LoVo (cell line): Measurements from ENCODE around the gene LAMB1.

Source experiments
- DNase-seq: peaks from one replicate; pipeline ENCODE4 v3.0.0-alpha.2; 2016; ENCODE audit warnings: low spot score

The LAMB1 gene

DNA sequence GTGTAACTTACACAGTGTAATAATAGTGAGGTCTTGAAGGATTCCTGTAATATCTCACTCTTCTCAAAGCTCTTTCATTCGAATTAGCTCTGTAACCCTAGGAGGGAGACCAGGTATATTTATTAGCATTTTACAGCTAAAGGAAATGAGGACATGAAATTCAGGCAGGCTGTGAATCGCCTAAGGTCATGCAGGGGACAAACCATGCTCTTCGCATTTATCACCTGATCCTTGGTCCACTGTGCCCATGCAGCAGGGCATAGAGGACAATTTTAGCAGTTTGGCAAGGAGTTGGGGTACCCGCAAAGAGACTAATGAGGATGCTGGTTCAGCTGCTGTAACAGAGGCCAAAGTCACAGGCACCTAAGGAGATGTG, 14.8 kb upstream of the LAMB1 start:
- no peak for DNase-seq

DNA sequence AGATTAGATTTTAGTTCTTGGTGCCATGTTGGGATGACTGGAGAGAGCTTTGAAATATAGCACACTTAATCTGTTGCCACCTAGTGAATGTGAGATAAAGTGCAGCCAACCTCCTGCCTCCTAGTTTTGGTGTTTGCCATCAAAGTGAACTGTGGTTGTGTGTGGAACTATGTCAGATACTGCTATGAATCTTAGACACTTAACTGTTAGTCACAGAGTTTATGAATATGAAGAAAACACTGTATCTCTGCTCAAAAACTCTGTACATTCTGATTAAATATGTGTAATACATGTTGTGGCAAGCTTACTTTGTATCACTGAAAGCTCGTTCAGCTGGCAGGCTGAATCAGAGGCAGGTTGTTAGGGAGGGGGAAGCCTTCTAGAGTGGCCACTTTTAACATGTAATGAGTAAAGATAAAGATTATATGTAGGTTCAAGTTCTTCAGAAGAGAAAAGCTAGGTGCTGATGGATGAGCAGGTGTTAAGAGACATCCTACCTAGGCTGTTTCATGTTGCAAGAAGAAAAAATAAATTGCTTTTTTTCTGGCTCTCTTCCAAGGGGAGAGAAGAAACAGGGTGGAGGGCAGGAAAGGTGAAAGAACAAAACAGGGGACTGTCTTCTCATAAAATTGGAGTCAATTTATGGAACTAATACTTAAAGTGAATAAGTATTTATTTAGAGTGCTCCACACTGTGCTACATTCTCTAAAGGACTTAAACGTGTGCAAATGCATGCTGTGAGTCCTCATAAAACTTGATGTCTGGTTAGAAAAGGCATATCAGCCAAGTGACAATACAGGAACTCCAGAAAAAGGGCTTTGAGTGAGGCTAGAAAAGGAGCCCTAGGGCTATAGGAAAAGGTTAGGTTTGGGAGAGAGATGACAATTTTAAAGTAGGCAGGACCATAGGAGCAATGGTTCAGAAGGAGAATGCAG, 14.1 kb upstream of the LAMB1 start:
- no peak for DNase-seq

DNA sequence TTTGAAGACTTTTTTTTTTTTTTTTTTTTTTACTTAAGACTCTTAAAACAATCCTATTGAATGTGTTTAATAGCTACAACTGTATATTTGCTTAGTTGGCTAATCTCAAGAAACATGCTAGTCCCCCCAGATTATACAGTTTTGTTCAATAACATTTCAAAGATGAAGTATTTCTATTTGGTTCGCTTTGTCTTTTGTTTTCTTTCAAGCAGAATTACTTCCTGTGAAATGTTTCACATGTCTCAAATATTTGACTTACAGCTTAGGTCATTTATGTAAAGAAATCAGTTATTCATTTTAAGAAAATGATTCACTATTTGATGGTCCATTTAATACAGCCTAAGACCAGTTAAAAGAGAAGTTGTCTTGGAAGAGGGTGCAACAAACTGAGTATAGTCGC, 12.8 kb upstream of the LAMB1 start:
- DNase-seq, result no peak

DNA sequence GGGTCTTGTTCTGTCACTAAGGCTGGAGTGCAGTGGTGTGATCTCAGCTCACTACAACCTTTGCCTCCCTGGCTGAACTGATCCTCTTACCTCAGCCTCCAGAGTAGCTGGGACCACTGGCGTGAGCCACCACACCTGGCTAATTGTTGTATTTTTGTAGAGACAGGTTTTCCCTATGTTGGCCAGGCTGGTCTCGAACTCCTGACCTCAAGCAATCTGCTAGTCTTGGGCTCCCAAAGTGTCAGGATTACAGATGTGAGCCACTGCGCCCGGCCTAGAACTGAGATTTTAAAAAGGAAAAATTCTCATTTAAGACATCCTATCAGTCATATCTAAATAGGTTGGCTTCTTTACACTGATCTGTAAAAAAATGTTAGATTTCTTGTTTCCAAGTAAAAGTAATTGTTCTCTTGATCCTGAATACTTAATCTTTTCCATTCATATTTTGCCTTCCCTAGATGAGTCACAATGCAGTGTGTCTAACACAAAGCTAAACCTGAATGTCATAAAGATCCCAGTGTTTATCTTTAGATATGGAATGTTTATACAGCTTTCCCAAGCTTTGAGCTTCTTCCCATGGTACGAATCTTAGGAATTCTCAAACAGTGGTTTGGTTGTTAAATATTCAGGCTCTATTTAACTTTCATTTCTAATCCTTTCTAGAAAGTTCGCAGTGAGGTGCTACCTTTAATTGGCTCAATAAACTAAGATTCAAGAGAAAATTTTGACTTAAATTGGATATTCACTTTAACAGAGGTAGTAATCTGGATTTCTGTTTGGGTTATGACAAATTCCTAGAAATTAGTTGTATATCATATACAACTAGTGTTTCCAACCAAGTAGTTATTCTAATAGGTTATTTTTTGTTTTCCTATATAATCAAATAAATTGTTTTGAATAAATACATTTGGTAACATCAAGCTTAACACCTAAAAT, 12.1 kb upstream of the LAMB1 start:
- DNase-seq, result peak; percentile 82

DNA sequence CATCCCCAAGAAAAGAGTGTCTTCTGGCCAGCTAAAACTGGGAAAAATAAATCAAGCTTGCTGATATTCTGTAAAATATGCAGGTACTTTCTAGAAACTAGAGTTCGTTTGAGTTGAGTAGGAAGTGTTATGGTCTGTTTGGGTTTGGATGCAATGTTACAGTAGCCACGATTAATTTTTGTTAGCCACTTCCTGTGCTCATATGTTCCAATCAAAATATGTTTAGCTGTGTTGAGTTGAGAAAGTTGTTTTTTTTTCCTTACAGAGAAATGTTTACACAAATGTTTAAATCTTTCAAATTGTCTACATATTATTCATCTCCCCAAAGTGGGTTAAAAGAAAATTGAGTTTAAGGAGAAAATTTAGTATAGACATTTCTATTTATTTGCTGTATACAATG, 11.3 kb upstream of the LAMB1 start:
- no peak for DNase-seq

DNA sequence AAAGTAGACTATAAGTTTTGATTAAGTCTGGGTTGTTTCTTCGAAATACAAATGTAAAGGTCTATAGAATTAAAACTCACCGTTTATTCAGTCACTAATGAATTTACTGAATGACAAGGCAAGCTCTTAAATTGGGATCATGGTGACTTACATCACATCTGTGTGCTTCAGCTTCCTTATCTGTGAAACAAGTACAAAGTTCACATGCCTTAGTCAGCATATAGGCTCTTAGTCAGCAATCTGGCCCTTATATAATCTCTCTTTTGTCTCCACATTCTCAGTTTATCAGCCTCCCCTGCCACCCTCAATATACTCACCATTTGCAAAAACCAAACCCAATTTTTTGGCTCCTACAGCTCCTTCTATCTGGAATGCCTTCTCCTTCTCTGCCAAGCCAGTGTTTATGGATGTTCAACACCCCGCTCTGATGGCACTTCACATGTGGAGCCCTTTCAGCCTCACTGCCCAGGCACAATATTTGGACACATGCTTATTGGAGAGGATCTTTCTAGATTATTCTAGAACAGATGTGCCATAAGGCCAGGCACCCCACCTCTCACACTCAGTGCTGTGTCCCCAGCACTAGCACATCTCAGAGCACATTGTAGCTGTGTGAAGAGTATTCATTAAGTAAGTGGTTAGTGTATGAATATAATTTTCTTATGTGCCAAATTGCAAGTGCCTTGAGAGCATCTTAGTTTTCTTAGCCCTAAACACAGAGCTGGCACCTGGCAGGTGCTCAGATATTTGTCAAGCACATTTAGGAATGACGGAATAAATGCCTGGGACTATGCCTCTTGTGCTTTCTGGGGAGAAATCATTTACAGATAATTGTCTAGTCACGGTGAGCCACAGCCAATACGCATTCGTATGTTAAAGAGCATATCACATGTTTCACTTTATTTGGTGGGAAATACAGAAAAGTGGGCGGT, 9.8 kb upstream of the LAMB1 start:
- peak; percentile 91 for DNase-seq

DNA sequence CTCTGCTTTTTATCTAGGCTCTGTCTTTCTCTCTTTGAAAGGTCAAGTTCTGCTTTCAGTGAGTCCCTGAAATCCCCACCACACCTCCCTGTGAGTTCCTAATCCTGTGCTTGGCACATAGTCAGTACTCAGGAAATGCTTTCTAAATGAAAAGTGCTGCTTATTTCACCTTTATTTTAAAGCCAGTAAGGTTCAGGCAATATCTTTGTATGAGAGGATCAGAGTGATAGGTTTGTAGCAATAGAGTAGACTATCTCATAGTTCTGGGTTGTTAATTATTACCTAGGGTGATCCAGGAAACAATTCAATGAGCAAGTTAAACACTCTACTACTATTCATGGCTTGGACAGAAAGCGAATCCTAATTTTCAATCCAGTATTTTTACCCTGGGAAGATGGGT, 7.4 kb upstream of the LAMB1 start:
- DNase-seq, result peak; percentile 35

DNA sequence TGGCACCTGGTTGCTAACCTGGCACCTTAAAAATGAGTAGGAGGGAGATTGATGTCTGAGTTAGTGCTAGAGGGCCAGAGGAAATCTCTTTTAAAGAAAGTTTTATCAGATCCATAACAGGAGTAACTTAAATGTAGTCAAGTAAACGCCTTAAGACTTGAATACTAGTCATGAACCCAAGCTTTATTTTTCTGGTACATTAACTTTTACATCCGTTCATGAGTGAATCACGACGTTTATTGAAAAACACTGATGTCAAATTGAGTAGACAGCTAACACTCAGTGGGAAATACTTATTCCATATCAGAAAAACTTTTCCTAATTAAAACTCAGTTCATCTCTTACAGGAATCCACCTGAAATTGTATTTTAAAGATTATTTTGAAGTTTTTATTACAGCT, 6.9 kb upstream of the LAMB1 start:
- no peak for DNase-seq

DNA sequence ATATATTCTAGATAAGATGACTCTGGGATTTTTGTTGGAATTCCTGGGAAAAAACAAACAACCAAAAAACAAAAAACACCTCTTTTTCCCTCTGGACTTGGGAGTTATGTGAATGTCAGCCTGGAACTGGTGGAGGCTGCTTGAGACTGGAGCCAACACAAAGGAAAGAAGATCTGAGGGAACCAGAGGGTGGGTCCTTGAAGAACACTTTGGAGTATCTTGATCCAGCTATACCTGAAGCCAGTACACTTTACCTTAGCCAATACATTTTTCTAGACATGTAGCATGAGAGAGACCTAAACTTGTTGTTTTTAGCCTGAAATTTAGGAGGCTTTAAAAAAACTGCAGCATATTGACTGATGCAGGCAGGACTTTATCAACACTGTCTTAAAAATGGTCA, 5.9 kb upstream of the LAMB1 start:
- DNase-seq, result no peak

DNA sequence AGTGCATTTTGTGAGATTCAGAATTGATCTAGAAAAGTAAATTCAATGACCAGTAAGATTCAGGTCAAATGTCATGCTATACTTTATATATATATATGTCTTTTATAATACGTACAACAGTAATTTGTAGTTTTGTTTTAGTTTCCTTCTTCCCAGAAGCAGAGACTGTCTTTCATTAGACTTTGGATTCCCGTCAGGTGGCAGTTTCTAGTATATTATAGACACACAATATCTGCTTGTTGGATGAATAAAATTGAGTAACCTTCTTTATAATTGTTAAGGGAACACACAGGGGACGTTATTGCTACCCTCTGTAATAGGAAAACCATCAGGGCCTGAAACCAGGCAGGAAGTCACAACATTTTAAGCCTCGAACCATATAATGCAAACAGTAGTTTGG, 5.3 kb upstream of the LAMB1 start:
- no peak for DNase-seq

DNA sequence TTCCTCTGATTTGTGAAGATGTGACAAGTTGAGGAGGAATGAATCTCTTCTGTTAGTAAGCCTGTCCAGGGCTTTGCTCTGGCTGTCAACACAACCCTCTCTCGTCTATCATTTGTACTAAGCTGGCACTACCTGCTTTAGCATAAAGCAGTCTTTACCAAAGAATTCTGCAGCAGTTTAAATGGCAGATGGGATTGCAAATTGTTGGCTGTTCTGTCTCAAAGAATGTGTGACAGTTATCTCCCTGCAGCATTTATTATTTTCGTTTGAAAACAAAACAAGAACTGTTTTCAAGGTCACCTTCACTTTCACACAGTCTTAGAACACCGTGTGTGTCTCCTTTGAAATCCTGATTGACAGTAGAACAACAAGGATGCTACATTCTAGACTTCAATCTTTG, 4.8 kb upstream of the LAMB1 start:
- no peak for DNase-seq

DNA sequence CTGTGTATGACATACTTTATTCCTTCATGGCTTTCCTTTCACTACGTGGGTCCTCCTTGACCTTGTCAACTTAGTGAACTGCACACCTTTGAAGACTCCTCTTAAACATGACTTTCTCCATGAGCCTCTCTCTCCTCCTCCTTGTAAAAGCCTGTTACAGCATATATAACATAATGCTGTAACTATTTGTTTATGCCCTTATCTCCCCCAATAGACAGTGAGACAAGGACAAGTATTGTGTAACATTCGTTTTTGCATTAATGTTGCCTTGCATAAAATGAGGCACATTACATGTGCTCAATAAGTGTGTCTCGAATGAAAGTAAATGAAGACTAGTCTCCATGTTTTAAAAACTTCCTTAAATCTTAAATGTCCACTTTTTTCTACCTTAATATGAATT, 4.3 kb upstream of the LAMB1 start:
- DNase-seq, result no peak

DNA sequence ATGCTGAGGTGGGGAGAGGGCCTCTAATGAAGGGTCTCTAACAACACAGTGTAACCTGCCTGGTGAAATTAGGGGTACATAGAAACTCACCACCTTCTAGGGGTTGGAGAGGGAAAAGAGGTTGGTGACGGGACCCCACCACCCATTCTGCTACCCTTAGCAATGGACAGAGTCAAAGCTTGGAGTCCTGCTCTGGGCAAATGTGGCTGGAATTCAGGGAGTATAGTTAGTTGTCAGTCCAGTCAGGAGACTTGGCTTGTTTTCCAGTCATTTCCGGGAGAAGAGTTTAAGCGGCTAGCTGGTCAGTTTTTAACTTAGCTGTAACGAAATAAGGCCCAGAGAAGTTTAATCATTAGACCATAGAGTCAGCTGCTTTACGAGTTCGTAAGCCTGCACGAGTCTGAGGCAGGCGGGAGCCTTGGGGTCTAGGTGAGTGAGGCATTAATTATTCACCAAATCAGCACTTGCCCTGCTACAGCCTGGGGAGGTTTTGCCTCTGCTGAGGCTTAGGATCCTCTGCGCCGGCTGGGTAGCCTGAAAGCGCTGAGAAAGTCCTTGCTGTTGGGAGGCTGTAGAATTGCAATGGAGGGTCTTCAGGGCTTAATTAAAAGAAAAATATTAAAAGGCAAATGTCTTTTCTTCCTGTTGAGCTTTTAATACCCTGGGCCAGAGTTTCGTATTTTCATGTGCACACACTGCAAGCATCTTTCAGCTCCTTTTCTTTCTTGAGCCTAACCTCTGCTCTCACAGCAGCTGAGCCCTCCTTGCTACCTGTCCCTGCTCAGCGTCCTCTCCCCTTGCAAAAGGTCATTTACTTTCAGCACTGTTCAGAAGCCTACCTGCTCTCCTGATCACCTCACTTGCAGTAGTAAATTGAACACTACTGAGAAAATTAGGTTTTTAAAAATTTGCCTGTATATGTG, 1.5 kb upstream of the LAMB1 start:
- no peak for DNase-seq

DNA sequence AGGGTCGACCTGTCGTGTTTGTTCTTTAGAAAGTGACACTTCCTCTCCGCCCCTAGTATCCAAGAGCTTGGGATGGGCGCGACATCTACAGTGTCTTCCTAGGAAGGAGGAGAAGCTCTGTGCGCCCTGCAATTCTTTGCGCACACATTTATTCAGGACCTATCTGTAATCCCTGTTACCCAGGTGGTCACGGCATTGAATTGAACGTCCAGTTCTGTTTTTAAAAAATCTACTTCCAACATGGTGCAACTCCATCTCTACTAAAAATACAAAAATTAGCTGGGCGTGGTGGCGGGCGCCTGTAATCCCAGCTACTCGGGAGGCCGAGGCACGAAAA, 606 bp upstream of the LAMB1 start:
- no peak for DNase-seq

DNA sequence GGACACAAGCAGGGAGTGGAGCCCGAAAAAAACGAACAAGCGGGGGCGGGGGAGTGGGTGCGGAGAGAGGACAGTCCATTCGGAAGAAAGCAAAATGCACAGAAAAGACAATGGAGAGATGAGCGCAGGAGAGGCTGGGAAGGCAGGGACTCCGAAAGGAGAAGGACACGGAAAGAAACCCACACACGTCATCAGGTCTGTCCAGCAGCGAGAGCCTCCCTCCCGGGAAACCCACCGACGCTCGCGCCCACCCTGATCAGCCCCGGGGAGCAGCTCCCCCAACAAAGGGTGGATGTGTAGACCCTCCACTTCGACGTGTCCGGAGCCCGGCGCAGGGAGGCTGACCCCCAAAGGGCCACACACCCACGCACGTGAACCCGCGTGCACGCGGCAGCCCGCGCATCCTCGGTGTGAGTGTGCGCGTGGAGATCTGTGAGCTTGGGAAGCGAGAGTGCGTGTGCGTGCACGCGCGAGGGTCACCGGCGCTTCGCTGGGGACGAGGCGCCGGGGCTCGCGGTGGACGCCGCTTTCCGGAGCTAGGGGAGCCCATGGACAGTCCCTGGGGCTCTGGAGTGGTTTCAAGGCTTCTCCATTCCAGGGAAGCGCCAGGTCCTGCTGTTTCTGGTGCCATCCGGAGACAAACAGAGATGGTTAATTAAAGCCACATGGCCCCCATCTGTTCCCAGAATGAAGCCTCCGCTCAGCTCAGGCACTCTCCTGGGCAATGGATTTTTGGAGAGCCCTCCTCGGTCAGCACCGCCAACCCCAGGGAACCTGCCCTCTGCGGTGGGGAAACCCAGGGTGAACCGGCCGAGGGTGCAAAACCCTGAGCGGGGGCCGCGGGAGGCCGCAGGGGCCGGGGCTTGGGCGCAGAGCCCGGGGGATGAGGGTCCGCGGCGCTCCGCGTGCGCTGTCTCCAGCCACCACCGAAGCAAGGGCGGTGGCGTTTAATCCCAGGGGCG, 916 bp downstream of the LAMB1 start:
- DNase-seq, result no peak

DNA sequence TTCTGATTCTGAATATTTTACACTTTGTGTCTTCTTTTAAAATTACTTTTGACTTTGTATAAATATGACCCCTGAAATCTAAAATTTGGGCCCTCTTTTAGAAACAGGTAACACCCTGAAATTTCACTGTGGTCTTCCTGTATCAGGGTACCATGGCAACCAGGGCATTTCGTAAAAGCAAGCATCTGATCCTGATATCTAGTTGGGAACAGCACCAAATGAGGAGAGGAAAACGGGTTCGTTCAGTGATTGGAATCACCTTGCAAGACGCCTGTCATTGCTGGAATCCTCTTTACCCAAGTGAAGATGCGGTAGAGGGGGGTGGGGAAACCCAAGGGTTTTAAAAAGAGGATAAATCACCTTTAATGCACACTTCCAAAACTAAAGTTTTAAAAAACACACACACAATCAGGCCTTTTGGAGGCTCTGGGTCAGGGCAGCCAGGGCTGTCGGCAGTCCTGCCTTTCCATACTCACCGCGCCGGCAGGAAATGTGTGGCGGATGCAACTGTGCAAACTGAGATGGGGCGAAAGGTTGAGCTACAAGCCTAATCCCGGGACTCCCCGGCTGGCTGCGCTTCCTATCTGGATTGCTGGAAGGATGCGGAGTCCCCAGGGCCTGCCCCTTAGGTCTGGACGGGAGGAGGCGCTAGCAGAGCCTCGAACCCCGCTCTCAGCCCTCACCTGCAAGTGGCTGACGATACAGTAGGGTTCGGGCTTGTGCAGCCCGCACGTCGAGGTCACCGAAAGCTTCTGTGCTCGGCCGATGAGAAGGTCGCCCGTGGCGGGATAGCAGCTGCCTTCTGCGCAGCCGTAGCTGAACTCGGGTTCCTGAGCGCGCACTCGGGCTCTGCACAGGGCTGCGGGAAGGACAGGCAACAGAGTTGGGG, 1.8 kb downstream of the LAMB1 start:
- DNase-seq, result no peak

DNA sequence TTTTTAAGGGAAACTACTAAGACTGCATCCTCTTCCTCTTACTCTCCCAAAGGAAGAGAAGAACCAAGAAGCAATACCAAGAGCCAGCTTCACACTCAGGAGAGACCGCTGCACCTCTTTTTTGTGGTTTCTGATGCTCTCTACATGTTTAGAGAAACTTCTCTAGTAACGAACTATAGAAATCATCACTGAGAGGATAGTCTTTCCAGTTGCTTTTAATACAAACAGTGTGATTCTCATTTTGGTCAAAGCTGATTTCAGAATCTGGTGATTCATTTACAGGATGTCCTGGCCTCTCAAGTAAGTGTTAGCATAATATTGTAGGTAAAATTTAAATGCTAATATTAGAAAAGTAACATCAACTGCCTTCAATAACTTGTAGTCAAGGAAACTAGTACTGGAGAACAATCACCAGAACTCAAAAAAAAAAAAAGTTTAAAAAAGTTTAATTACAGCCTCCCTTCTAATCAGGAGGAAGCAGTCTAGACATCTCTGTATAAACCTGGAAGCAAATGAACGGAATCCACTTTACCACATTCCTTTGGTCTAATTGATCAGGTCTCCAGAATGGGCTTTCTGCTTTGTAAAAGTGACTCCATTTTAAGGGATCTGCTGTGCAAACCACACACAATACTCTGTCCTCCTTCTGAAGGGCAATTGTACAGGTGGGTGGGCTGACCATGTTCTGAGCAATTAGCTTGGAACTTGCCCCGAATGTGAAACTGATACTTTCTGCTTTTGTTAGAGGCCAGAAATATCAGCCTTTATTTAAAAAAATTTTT, 3.0 kb downstream of the LAMB1 start:
- DNase-seq, result no peak
